HG02885 (cell line): ENCODE results near the gene CANX.

ENCODE experiments used
- ATAC-seq: cut with Tn5 transposase; IDR thresholded peaks from one replicate; pipeline ENCODE4 v1.9.1; 2021; ENCODE audit warnings: mild to moderate bottlenecking; ENCODE audit not compliant: unreplicated experiment, poor library complexity

CANX gene

GRCh38 chr5:179772351-179772750 lies 73.6 kb downstream of the CANX start:
- ATAC-seq, result no peak

- no peak for ATAC-seq
Measured at GRCh38 chr5:179773686-179774040, 74.9 kb downstream of the CANX start.

- no peak for ATAC-seq
Measured at GRCh38 chr5:179774442-179774841, 75.7 kb downstream of the CANX start.

- no peak for ATAC-seq
Measured at GRCh38 chr5:179776411-179776938, 77.7 kb downstream of the CANX start.

GRCh38 chr5:179777456-179777855 lies 78.7 kb downstream of the CANX start:
- ATAC-seq, result no peak

GRCh38 chr5:179777909-179778308 lies 79.1 kb downstream of the CANX start:
- ATAC-seq, result no peak

GRCh38 chr5:179778591-179778990 lies 79.8 kb downstream of the CANX start:
- no peak for ATAC-seq

GRCh38 chr5:179779826-179780225 lies 81.1 kb downstream of the CANX start:
- no peak for ATAC-seq

GRCh38 chr5:179780362-179780761 lies 81.6 kb downstream of the CANX start:
- no peak for ATAC-seq
